ENCODE data around the gene NUP205.

DNA sequence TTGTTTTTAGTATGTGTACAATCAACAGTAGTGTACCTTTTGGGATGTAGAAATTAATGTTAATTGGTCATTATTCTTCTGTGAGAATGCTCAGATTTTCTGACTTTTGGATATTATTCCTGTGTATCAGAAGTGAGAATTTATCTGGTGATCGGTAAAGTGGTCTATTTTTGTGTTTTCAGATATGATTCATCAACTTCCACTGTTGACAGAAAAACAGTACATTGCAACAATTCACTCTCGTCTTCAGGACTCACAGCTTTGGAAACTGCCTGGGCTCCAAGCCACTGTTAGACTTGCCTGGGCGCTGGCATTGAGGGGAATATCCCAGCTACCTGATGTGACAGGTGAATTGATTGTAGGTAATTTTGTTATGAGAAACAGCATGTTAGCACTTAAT lies 20.9 kb downstream of the NUP205 start:
- TF ChIP-seq, protein P1, sequence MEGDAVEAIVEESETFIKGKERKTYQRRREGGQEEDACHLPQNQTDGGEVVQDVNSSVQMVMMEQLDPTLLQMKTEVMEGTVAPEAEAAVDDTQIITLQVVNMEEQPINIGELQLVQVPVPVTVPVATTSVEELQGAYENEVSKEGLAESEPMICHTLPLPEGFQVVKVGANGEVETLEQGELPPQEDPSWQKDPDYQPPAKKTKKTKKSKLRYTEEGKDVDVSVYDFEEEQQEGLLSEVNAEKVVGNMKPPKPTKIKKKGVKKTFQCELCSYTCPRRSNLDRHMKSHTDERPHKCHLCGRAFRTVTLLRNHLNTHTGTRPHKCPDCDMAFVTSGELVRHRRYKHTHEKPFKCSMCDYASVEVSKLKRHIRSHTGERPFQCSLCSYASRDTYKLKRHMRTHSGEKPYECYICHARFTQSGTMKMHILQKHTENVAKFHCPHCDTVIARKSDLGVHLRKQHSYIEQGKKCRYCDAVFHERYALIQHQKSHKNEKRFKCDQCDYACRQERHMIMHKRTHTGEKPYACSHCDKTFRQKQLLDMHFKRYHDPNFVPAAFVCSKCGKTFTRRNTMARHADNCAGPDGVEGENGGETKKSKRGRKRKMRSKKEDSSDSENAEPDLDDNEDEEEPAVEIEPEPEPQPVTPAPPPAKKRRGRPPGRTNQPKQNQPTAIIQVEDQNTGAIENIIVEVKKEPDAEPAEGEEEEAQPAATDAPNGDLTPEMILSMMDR (IDR thresholded peaks at IDR 0.05) = no peak
- TF ChIP-seq EZH2 (IDR thresholded peaks at IDR 0.05) = no peak

Measured in neural progenitor cell (in vitro differentiated cells).